H9 (cell line): ENCODE results near the gene NAA16. TPM values are rescaled to one million over a fixed set of nuclear protein-coding genes. Genes with fewer than 3 reads are reported as not detected.

Experiments used
- DNase-seq: peaks from one replicate; pipeline ENCODE4 v3.0.0-alpha.2; 2017
- H2AFZ ChIP-seq: one replicate; pipeline ENCODE4 v1.6.1; 2013; ENCODE audit warnings: mild to moderate bottlenecking, low read length, control low read depth, moderate library complexity
- H2AK5ac ChIP-seq: 2 replicates; pipeline ENCODE4 v1.6.1; 2013; ENCODE audit warnings: low read length, control low read depth, mixed read lengths; ENCODE audit not compliant: insufficient read length
- H2BK120ac ChIP-seq: one replicate; pipeline ENCODE4 v1.6.1; 2013; ENCODE audit warnings: low read depth, mild to moderate bottlenecking, low read length, control low read depth, inconsistent platforms; ENCODE audit not compliant: poor library complexity, severe bottlenecking
- H2BK12ac ChIP-seq: 2 replicates; pipeline ENCODE4 v1.6.1; 2013; ENCODE audit warnings: low read length, control low read depth, mixed read lengths, low read depth; ENCODE audit not compliant: insufficient read length
- H2BK15ac ChIP-seq: 2 replicates; pipeline ENCODE4 v1.6.1; 2013; ENCODE audit warnings: low read depth, low read length, control low read depth
- H2BK20ac ChIP-seq: one replicate; pipeline ENCODE4 v1.6.1; 2013; ENCODE audit warnings: low read depth, mild to moderate bottlenecking, low read length, control low read depth, inconsistent platforms; ENCODE audit not compliant: poor library complexity, severe bottlenecking
- H2BK5ac ChIP-seq: 2 replicates; pipeline ENCODE4 v1.6.1; 2013; ENCODE audit warnings: low read length, control low read depth, mixed read lengths; ENCODE audit not compliant: insufficient read length
- H3K14ac ChIP-seq: 2 replicates; pipeline ENCODE4 v1.6.1; 2013; ENCODE audit warnings: low read length, control low read depth; ENCODE audit not compliant: insufficient read depth
- H3K18ac ChIP-seq: 2 replicates; pipeline ENCODE4 v1.6.1; 2013; ENCODE audit warnings: low read depth, mild to moderate bottlenecking, mixed read lengths, low read length, control low read depth; ENCODE audit not compliant: insufficient read length
- H3K23ac ChIP-seq: 2 replicates; pipeline ENCODE4 v1.6.1; 2013; ENCODE audit warnings: low read length, control low read depth, mixed read lengths, low read depth; ENCODE audit not compliant: insufficient read length
- H3K23me2 ChIP-seq: 2 replicates; pipeline ENCODE4 v1.6.1; 2013; ENCODE audit warnings: low read depth, mild to moderate bottlenecking, mixed read lengths, low read length, control low read depth; ENCODE audit not compliant: insufficient read length, poor library complexity, severe bottlenecking
- H3K27ac ChIP-seq: 2 replicates; pipeline ENCODE4 v1.5.1; 2013; ENCODE audit warnings: low read length, control low read depth, mixed read lengths, low read depth; ENCODE audit not compliant: insufficient read length
- H3K27me3 ChIP-seq: 2 replicates; pipeline ENCODE4 v1.6.1; 2013; ENCODE audit warnings: low read length, control low read depth, inconsistent platforms; ENCODE audit not compliant: insufficient read depth
- H3K4ac ChIP-seq: 2 replicates; pipeline ENCODE4 v1.6.1; 2013; ENCODE audit warnings: low read depth, mild to moderate bottlenecking, control low read depth, inconsistent platforms, low read length, moderate library complexity
- H3K4me1 ChIP-seq: 2 replicates; pipeline ENCODE4 v1.6.1; 2013; ENCODE audit warnings: low read length, control low read depth, inconsistent platforms; ENCODE audit not compliant: insufficient read depth
- H3K4me2 ChIP-seq: 2 replicates; pipeline ENCODE4 v1.6.1; 2013; ENCODE audit warnings: low read length, control low read depth, mixed read lengths; ENCODE audit not compliant: insufficient read length, insufficient read depth
- H3K56ac ChIP-seq: 2 replicates; pipeline ENCODE4 v1.6.1; 2013; ENCODE audit warnings: low read depth, mild to moderate bottlenecking, mixed read lengths, low read length, control low read depth; ENCODE audit not compliant: insufficient read length
- H3K79me1 ChIP-seq: 2 replicates; pipeline ENCODE4 v1.6.1; 2013; ENCODE audit warnings: low read depth, mild to moderate bottlenecking, moderate library complexity, low read length, control low read depth, inconsistent platforms; ENCODE audit not compliant: insufficient read depth, poor library complexity, severe bottlenecking
- H3K79me2 ChIP-seq: 2 replicates; pipeline ENCODE4 v1.6.1; 2013; ENCODE audit warnings: low read length, control low read depth, inconsistent platforms; ENCODE audit not compliant: insufficient read depth
- H3K9ac ChIP-seq: 2 replicates; pipeline ENCODE4 v1.6.1; 2013; ENCODE audit warnings: low read length, control low read depth, mixed read lengths; ENCODE audit not compliant: insufficient read length; ENCODE audit errors: extremely low read depth
- H3K9me3 ChIP-seq: one replicate; pipeline ENCODE4 v1.6.1; 2013; ENCODE audit warnings: low read depth, low read length, inconsistent platforms; ENCODE audit not compliant: control insufficient read depth
- H3T11ph ChIP-seq: one replicate; pipeline ENCODE4 v1.6.1; 2013; ENCODE audit warnings: mild to moderate bottlenecking, low read length, control low read depth, inconsistent platforms
- H4K20me1 ChIP-seq: one replicate; pipeline ENCODE4 v1.6.1; 2013; ENCODE audit not compliant: control insufficient read depth, insufficient read length, insufficient read depth
- H4K5ac ChIP-seq: 2 replicates; pipeline ENCODE4 v1.6.1; 2013; ENCODE audit warnings: low read depth, mild to moderate bottlenecking, mixed read lengths, low read length, control low read depth; ENCODE audit not compliant: insufficient read length
- H4K8ac ChIP-seq: replicated peaks from 2 replicates; pipeline ENCODE4 v1.6.1; 2013; ENCODE audit warnings: low read length, control low read depth, mixed read lengths, low read depth; ENCODE audit not compliant: insufficient read length
- H4K91ac ChIP-seq: 2 replicates; pipeline ENCODE4 v1.6.1; 2013; ENCODE audit warnings: low read depth, mild to moderate bottlenecking, moderate library complexity, mixed read lengths, low read length, control low read depth; ENCODE audit not compliant: insufficient read length
- H3K27ac Mint-ChIP-seq, 3 experiments: 2 replicates in 2 of 3; 3 replicates in 1 of 3; pipeline ENCODE4 v1.8.0; 2020 to 2021; ENCODE audit warnings: mixed read lengths in 3 of 3, mild to moderate bottlenecking in 1 of 3, moderate library complexity in 1 of 3
- H3K27me3 Mint-ChIP-seq: 2 replicates; pipeline ENCODE4 v1.8.0; 2021; ENCODE audit warnings: low read depth, mild to moderate bottlenecking, moderate library complexity, mixed read lengths
- H3K36me3 Mint-ChIP-seq, 3 experiments: 2 replicates in 2 of 3; 3 replicates in 1 of 3; pipeline ENCODE4 v1.8.0; 2020 to 2021; ENCODE audit warnings: low read depth in 3 of 3, mixed read lengths in 3 of 3; ENCODE audit not compliant: insufficient read depth in 1 of 3
- H3K4me1 Mint-ChIP-seq, 2 experiments: 2 replicates each; pipeline ENCODE4 v1.8.0; 2020; ENCODE audit warnings: mixed read lengths in 2 of 2
- H3K4me3 Mint-ChIP-seq, 2 experiments: 2 replicates in 1 of 2; 3 replicates in 1 of 2; pipeline ENCODE4 v1.8.0; 2020 to 2021; ENCODE audit warnings: mild to moderate bottlenecking in 2 of 2, mixed read lengths in 2 of 2, moderate library complexity in 1 of 2
- H3K9me3 Mint-ChIP-seq, 2 experiments: 2 replicates in 1 of 2; 3 replicates in 1 of 2; pipeline ENCODE4 v1.8.0; 2020; ENCODE audit warnings: mild to moderate bottlenecking in 2 of 2, mixed read lengths in 2 of 2, moderate library complexity in 1 of 2
- CTCF ChIP-seq: fragments of 200-600 bp; sonication (generic); conservative IDR thresholded peaks from 3 replicates; pipeline ENCODE4 v1.8.0; 2021; ENCODE audit warnings: antibody characterized with exemption, mild to moderate bottlenecking
- WGBS: extraction: QIAGEN DNeasy Blood & Tissue Kit; methylation state at CpG from one replicate; pipeline ENCODE4 v1.1.7; 2013; ENCODE audit warnings: missing lambda C conversion rate, low lambda C conversion rate, mixed read lengths; ENCODE audit not compliant: insufficient read length; ENCODE audit errors: extremely low coverage; 5-methylcytosine and 5-hydroxymethylcytosine counted together
- total RNA-seq: library from RNA; stranded (reverse); gene quantifications from 2 replicates; pipeline ENCODE4 v1.2.1, GENCODE V29; 2021

The NAA16 gene
- total RNA-seq, 1 experiment from 2014 or later = 37.7 TPM

DNA sequence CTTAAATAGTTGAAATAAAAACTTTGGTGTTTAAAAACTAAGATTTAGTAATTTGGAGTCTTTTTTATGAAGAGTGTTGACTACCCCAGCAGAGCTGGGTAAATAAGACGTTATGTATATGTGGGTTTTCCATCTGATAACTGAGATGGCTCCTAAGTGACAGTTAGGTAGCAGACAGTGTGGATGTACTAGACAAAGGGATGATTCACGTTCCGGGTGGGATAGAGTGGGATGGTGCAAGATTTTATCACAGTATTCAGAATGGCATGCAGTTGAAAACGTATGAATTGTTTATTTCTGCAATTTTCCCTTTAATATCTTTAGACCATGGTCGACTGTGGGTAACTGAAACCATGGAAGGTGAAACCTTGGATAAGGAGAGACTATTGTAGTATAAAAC is 50.4 kb downstream of the NAA16 start:
- Histone ChIP-seq H4K8ac (no peak overlapping the region), H2BK120ac (no peak overlapping the region)
- no CpG with 5 or more reads among the region's 5 CpGs for WGBS

More for the DNA sequence above, 50.4 kb downstream of the NAA16 start:
- Histone ChIP-seq H3K27ac (no peak overlapping the region), H4K20me1 (no peaks in the 10 kb centered on the region), H2AK5ac (no peak overlapping the region), H3K4me2 (no peak overlapping the region), H2BK12ac (no peak overlapping the region), H3K56ac (no peak overlapping the region), H3K23ac (no peak overlapping the region), H2BK5ac (no peak overlapping the region), H3K4ac (no peak overlapping the region), H3K18ac (no peak overlapping the region), H4K91ac (no peak overlapping the region), H3K23me2 (no peaks in the 10 kb centered on the region), H3K79me2 (no peaks in the 10 kb centered on the region), H3K79me1 (peaks cover 4% of the 10 kb centered on the region), H4K5ac (no peak overlapping the region), H3K4me1 (no peaks in the 10 kb centered on the region), H2AFZ (no peak overlapping the region), H3T11ph (no peak overlapping the region), H3K27me3 (no peaks in the 10 kb centered on the region), H3K14ac (no peak overlapping the region), H3K9ac (no peak overlapping the region), H2BK20ac (no peak overlapping the region), H3K9me3 (no peaks in the 10 kb centered on the region), H2BK15ac (no peak overlapping the region)
- Mint-ChIP-seq H3K36me3 (peaks cover 20 to 69% (median 63%) of the 10 kb centered on the region in 3 experiments; a peak in 6 of 7 replicates), H3K27ac (no peak overlapping the region; a peak in 1 of 7 replicates), H3K4me1 (no peaks in the 10 kb centered on the region), H3K9me3 (no peaks in the 10 kb centered on the region), H3K4me3 (no peak overlapping the region), H3K27me3 (no peaks in the 10 kb centered on the region)
- DNase-seq = no peak
- TF ChIP-seq CTCF = no peak
